Ascending aorta (tissue), 2 donors: ENCODE results near the gene CHRNA3. TPM values are rescaled to one million over a fixed set of nuclear protein-coding genes. Genes with fewer than 3 reads are reported as not detected.

Experiments used
- DNase-seq, 2 donors: peaks; one replicate each; pipeline ENCODE4 v3.0.0-alpha.2; 2019; ENCODE audit warnings: low spot score in 2 of 2
- H3K27ac ChIP-seq, 2 donors: fragments of 200-600 bp; sonication (generic); one replicate each; pipeline ENCODE4 v1.5.1; 2016 to 2017; ENCODE audit warnings: mild to moderate bottlenecking in 1 of 2
- H3K27me3 ChIP-seq: fragments of 200-600 bp; sonication (generic); one replicate; pipeline ENCODE4 v1.5.1; 2017
- H3K36me3 ChIP-seq, 2 donors: fragments of 200-600 bp; sonication (generic); one replicate each; pipeline ENCODE4 v1.5.1; 2016
- H3K4me1 ChIP-seq, 2 donors: fragments of 200-600 bp; sonication (generic); one replicate each; pipeline ENCODE4 v1.5.1; 2016 to 2017; ENCODE audit warnings: mild to moderate bottlenecking in 1 of 2
- H3K4me3 ChIP-seq, 2 donors: fragments of 200-600 bp; sonication (generic); one replicate each; pipeline ENCODE4 v1.5.1; 2016 to 2017; ENCODE audit warnings: mild to moderate bottlenecking in 1 of 2
- H3K9me3 ChIP-seq, 2 donors: fragments of 200-600 bp; sonication (generic); one replicate each; pipeline ENCODE4 v1.5.1; 2016
- CTCF ChIP-seq, 3 experiments: fragments of 200-600 bp in 2 of 3; fragments of 450-650 bp in 1 of 3; sonication (generic) in 2 of 3; IDR thresholded peaks; one replicate each; pipeline ENCODE4 v1.5.1; 2016 to 2019; ENCODE audit warnings: antibody characterized with exemption in 3 of 3, mild to moderate bottlenecking in 1 of 3, moderate library complexity in 1 of 3
- intact Hi-C: fragments of 100-400 bp; cut with DNase I; formaldehyde crosslinking; loops from one replicate; pipeline ENCODE4 v1.15.1; 2023
- total RNA-seq: library from RNA; depleted of rRNA; stranded (reverse); fragments of >200 nt; gene quantifications from one replicate; pipeline ENCODE4 v1.1.0, GENCODE V29; 2016

Gene CHRNA3
- not detected for total RNA-seq

GRCh38 chr15:78620527-78621421 is at the start of gene CHRNA3:
Gene CHRNA3 (minus strand): TSS chr15:78620996. CDS start chr15:78620794, 202 bp downstream.
- no peaks in the 10 kb centered on the region for H3K36me3 ChIP-seq
- H3K4me3 ChIP-seq, result peak within 1 kb of the TSS; percentile 51 to 53
- H3K4me1 ChIP-seq, result peaks cover 0 to 11% of the 10 kb centered on the region in 2 donors
- DNase-seq, result no peak
- no peaks in the 10 kb centered on the region for H3K9me3 ChIP-seq
- peaks cover 13% of the 10 kb centered on the region for H3K27me3 ChIP-seq
- intact Hi-C loops, result no loop called here
- H3K27ac ChIP-seq, result no peak within 1 kb of the TSS
- TF ChIP-seq CTCF (IDR thresholded peaks at IDR 0.05), result no peak

DNA sequence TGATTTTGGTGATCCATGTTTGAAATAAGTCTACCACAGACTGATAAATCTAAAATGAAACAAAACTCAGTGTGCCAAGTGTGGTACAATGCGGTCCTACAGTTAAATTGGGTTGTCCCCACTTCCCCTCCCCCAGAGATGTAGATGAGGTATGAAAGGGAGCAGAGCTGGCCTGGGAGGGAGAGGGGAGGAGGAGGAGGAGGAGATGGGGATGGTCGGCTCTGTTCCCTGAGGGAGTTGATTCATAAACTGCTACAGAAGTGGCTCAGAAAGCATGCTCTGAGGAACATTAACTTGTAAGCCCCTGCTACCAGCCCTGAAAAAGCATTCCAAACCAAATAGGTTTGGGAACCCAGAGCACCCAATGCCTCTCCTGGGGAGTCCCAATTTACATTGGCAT is 48.2 kb upstream of the CHRNA3 start:
- Histone ChIP-seq H3K27ac (no peak overlapping the region), H3K36me3 (no peaks in the 10 kb centered on the region), H3K4me3 (no peak overlapping the region), H3K27me3 (no peaks in the 10 kb centered on the region), H3K4me1 (no peaks in the 10 kb centered on the region), H3K9me3 (no peaks in the 10 kb centered on the region)
- no peak for DNase-seq
- TF ChIP-seq CTCF (IDR thresholded peaks at IDR 0.05), result no peak
- intact Hi-C loops, result no loop called here

DNA sequence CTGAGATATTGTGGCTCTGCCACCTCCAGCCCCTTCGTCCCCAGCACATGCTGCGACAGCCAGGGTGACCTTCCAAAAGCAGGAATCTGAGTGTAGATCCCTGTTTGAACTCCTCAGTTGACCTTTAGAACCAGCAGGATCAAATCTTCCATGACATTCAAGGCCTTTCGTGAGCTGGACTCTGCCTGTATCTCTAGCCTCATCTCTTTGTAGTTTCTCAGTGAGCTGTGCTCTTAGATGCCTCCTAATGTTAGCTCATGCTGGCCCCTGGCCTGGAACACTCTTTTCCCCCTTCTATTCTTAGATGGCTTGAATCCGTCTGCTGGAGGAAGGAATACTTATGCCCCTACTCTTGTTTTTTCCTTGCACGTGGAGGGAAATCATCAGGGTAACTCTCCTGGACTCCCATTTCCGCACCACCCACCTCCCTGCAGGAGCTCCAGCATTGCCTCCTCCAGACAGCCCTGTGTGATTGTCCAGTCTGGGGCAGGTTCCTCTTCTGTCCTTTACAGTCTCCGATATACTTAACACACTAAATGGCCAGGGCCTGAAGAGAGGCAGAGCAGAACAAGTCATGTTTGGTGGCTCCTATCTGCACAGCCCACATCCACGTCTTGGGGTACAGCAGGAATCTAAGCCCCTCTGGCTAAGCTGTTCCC is 46.9 kb upstream of the CHRNA3 start:
- Histone ChIP-seq H3K27ac (no peak overlapping the region), H3K4me1 (no peaks in the 10 kb centered on the region), H3K9me3 (no peaks in the 10 kb centered on the region), H3K27me3 (no peaks in the 10 kb centered on the region), H3K4me3 (no peak overlapping the region), H3K36me3 (no peaks in the 10 kb centered on the region)
- TF ChIP-seq CTCF (IDR thresholded peaks at IDR 0.05), result no peak
- DNase-seq, result no peak
- intact Hi-C loops, result no loop called here

DNA sequence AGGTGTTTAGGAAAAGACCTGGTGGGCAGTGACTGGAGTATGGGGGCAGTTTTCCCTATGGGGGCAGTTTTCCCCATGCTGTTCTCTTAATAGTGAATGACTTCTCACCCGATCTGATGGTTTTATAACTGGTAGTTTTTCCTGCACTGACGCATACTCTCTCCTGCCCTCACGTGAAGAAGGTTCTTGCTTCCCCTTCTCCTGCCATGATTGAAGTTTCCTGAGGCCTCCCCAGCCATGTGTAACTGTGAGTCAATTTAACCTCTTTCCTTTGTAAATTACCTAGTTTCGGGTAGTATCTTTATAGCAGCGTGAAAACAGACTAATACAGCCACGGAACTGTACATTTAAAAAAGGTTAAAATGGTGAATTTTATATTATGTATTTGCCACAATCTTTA is 45.2 kb upstream of the CHRNA3 start:
- no peaks in the 10 kb centered on the region for H3K36me3 ChIP-seq
- intact Hi-C loops, result no loop called here
- no peaks in the 10 kb centered on the region for H3K9me3 ChIP-seq
- no peak for DNase-seq
- no peak overlapping the region for H3K4me3 ChIP-seq
- H3K27me3 ChIP-seq, result no peaks in the 10 kb centered on the region
- no peaks in the 10 kb centered on the region for H3K4me1 ChIP-seq
- no peak overlapping the region for H3K27ac ChIP-seq
- no peak for TF ChIP-seq CTCF (IDR thresholded peaks at IDR 0.05)

DNA sequence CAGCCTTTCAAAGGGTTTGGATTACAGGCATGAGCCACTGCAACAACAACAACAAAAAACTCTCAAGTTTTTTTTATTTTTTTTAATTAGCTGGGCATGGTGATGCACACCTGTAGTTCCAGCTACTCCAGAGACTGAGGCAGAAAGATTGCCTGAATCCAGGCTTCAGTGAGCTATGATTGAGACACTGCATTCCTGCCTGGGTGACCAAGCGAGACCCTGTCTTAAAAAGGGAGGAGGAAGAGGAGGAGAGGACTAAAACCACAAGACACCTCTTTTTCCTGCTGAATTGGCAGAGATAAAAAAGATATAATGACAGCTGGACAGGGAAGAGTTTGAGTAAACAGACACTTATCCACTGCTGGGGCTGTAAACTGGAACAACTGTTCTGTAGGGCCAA is 42.9 kb upstream of the CHRNA3 start:
- intact Hi-C loops, result no loop called here
- H3K4me1 ChIP-seq, result no peaks in the 10 kb centered on the region
- no peaks in the 10 kb centered on the region for H3K36me3 ChIP-seq
- no peaks in the 10 kb centered on the region for H3K27me3 ChIP-seq
- no peak for DNase-seq
- no peaks in the 10 kb centered on the region for H3K9me3 ChIP-seq
- no peak overlapping the region for H3K27ac ChIP-seq
- no peak for TF ChIP-seq CTCF (IDR thresholded peaks at IDR 0.05)
- H3K4me3 ChIP-seq, result no peak overlapping the region
